Liver (tissue), 9 donors: ENCODE results near the gene CTTNBP2. TPM values are rescaled to one million over a fixed set of nuclear protein-coding genes. Genes with fewer than 3 reads are reported as not detected.

Experiments used
- DNase-seq: peaks from one replicate; pipeline ENCODE4 v3.0.0-alpha.2; 2017; ENCODE audit warnings: low spot score
- H3K27ac ChIP-seq, 2 donors: one replicate each; pipeline ENCODE4 v1.7.0; 2013; ENCODE audit warnings: inconsistent platforms in 2 of 2, low read length in 2 of 2, control low read depth in 1 of 2, low read depth in 1 of 2, mild to moderate bottlenecking in 1 of 2
- H3K27me3 ChIP-seq, 4 donors: one replicate each; pipeline versions ENCODE4 v1.6.1 to v1.7.0; 2013; ENCODE audit warnings: low read length in 3 of 4, inconsistent platforms in 1 of 4, mild to moderate bottlenecking in 1 of 4, moderate library complexity in 1 of 4; ENCODE audit not compliant: control insufficient read depth in 4 of 4, insufficient read depth in 4 of 4
- H3K36me3 ChIP-seq, 4 donors: one replicate each; pipeline versions ENCODE4 v1.6.1 to v1.7.0; 2013; ENCODE audit warnings: low read length in 3 of 4, mild to moderate bottlenecking in 3 of 4, low read depth in 1 of 4, moderate library complexity in 1 of 4; ENCODE audit not compliant: control insufficient read depth in 4 of 4, insufficient read depth in 3 of 4
- H3K4me1 ChIP-seq, 4 donors: one replicate each; pipeline versions ENCODE4 v1.6.1 to v1.7.0; 2013; ENCODE audit warnings: low read length in 3 of 4, mild to moderate bottlenecking in 3 of 4, moderate library complexity in 1 of 4; ENCODE audit not compliant: control insufficient read depth in 4 of 4, insufficient read depth in 4 of 4
- H3K4me3 ChIP-seq, 3 donors: one replicate each; pipeline versions ENCODE4 v1.6.1 to v1.7.0; 2013; ENCODE audit warnings: low read length in 3 of 3, control low read depth in 1 of 3, low read depth in 1 of 3, mild to moderate bottlenecking in 1 of 3
- H3K9ac ChIP-seq, 2 donors: one replicate each; pipeline ENCODE4 v1.7.0; 2013; ENCODE audit warnings: low read length in 2 of 2, mild to moderate bottlenecking in 2 of 2, moderate library complexity in 2 of 2, control low read depth in 1 of 2, low read depth in 1 of 2
- H3K9me3 ChIP-seq, 4 donors: one replicate each; pipeline versions ENCODE4 v1.6.1 to v1.7.0; 2013; ENCODE audit warnings: low read length in 3 of 4; ENCODE audit not compliant: control insufficient read depth in 4 of 4
- ATF3 ChIP-seq: IDR thresholded peaks from 2 replicates; pipeline ENCODE4 v1.6.1; 2016; ENCODE audit warnings: antibody characterized with exemption
- CTCF ChIP-seq: fragments of 150-350 bp; IDR thresholded peaks from 2 replicates; pipeline ENCODE4 v1.5.1; 2017; ENCODE audit warnings: improper control_type of control experiment, low read depth, low read length; ENCODE audit not compliant: missing input control
- EGR1 ChIP-seq, 2 donors: IDR thresholded peaks; 2 replicates each; pipeline ENCODE4 v1.6.1; 2016 to 2018; ENCODE audit warnings: antibody characterized with exemption in 2 of 2, low read depth in 2 of 2
- FOXA1 ChIP-seq: IDR thresholded peaks from 2 replicates; pipeline ENCODE4 v1.6.1; 2016; ENCODE audit warnings: antibody characterized with exemption
- FOXA2 ChIP-seq: IDR thresholded peaks from 2 replicates; pipeline ENCODE4 v1.6.1; 2016; ENCODE audit warnings: antibody characterized with exemption
- GABPA ChIP-seq, 2 donors: IDR thresholded peaks in 1 of 2; conservative IDR thresholded peaks in 1 of 2; 2 replicates each; pipeline ENCODE4 v1.6.1; 2016; ENCODE audit warnings: antibody characterized with exemption in 2 of 2, mild to moderate bottlenecking in 1 of 2, moderate library complexity in 1 of 2
- HNF4A ChIP-seq, 2 donors: conservative IDR thresholded peaks; 2 replicates each; pipeline ENCODE4 v1.6.1; 2016; ENCODE audit warnings: antibody characterized with exemption in 2 of 2, mild to moderate bottlenecking in 2 of 2
- HNF4G ChIP-seq: IDR thresholded peaks from 2 replicates; pipeline ENCODE4 v1.6.1; 2016; ENCODE audit warnings: antibody characterized with exemption
- JUND ChIP-seq, 2 donors: IDR thresholded peaks; 2 replicates each; pipeline ENCODE4 v1.6.1; 2016; ENCODE audit warnings: antibody characterized with exemption in 2 of 2
- MAX ChIP-seq: IDR thresholded peaks from 2 replicates; pipeline ENCODE4 v1.6.1; 2016; ENCODE audit warnings: antibody characterized with exemption
- NR2F2 ChIP-seq: IDR thresholded peaks from 2 replicates; pipeline ENCODE4 v1.6.1; 2016; ENCODE audit warnings: antibody characterized with exemption
- RAD21 ChIP-seq, 2 donors: IDR thresholded peaks; 2 replicates each; pipeline ENCODE4 v1.6.1; 2016; ENCODE audit warnings: antibody characterized with exemption in 2 of 2, mild to moderate bottlenecking in 2 of 2
- REST ChIP-seq: IDR thresholded peaks from 2 replicates; pipeline ENCODE4 v1.6.1; 2016; ENCODE audit warnings: antibody characterized with exemption, mild to moderate bottlenecking
- RXRA ChIP-seq, 2 donors: IDR thresholded peaks; 2 replicates each; pipeline ENCODE4 v1.6.1; 2017 to 2018; ENCODE audit warnings: antibody characterized with exemption in 2 of 2, mild to moderate bottlenecking in 1 of 2
- SP1 ChIP-seq: IDR thresholded peaks from 2 replicates; pipeline ENCODE4 v1.6.1; 2018; ENCODE audit warnings: antibody characterized with exemption, mild to moderate bottlenecking
- TAF1 ChIP-seq: conservative IDR thresholded peaks from 2 replicates; pipeline ENCODE4 v1.6.1; 2016; ENCODE audit warnings: antibody characterized with exemption, mild to moderate bottlenecking
- YY1 ChIP-seq: IDR thresholded peaks from 2 replicates; pipeline ENCODE4 v1.6.1; 2016; ENCODE audit warnings: antibody characterized with exemption, mild to moderate bottlenecking
- ZBTB33 ChIP-seq: IDR thresholded peaks from 2 replicates; pipeline ENCODE4 v1.6.1; 2016; ENCODE audit warnings: antibody characterized with exemption
- polyA plus RNA-seq, 2 donors: library from polyadenylated mRNA; stranded (reverse) in 1 of 2; unstranded in 1 of 2; fragments of 200-250 nt in 1 of 2; fragments of >200 nt in 1 of 2; fragmentation: Nextera tagmentation in 1 of 2; extraction: Ambion mirVana in 1 of 2; gene quantifications; one replicate each; pipeline versions ENCODE4 v1.2.1 to v1.2.3, GENCODE V29; 2013 to 2015
- total RNA-seq, 2 donors: library from RNA; depleted of rRNA; stranded (reverse); fragments of >200 nt; gene quantifications; one replicate each; pipeline ENCODE4 v1.2.3, GENCODE V29; 2014
- donor health status: healthy.
- donor health status: healthy.
- donor health status: healthy.
- donor health status: healthy.
- donor health status: healthy.

CTTNBP2 gene
- total and polyA plus RNA-seq, 4 donors, result 1.2 to 1.7 (median 1.5) TPM

- Histone ChIP-seq H3K9me3 (no peaks in the 10 kb centered on the region), H3K4me1 (no peaks in the 10 kb centered on the region)
- no peak for TF ChIP-seq RXRA (IDR thresholded peaks at IDR 0.05)
- no peak for TF ChIP-seq ZBTB33
- no peak for TF ChIP-seq EGR1 (IDR thresholded peaks at IDR 0.05; ENCODE audit: low read depth in 2 of 2)
- TF ChIP-seq NR2F2, result no peak
- no peak for TF ChIP-seq YY1
These were observed 186.8 kb downstream of the CTTNBP2 start for GRCh38 chr7:117686311-117686935.

GRCh38 chr7:117685795-117686194, 187.4 kb downstream of the CTTNBP2 start:
- Histone ChIP-seq H3K4me1 (no peaks in the 10 kb centered on the region), H3K9me3 (no peaks in the 10 kb centered on the region)

More at GRCh38 chr7:117686311-117686935, 186.8 kb downstream of the CTTNBP2 start:
- Histone ChIP-seq H3K27ac (no peak overlapping the region), H3K9ac (no peak overlapping the region), H3K36me3 (no peaks in the 10 kb centered on the region), H3K27me3 (no peaks in the 10 kb centered on the region), H3K4me3 (no peak overlapping the region)
- DNase-seq, result no peak

More at GRCh38 chr7:117685795-117686194, 187.4 kb downstream of the CTTNBP2 start:
- Histone ChIP-seq H3K27ac (no peak overlapping the region), H3K36me3 (no peaks in the 10 kb centered on the region), H3K27me3 (no peaks in the 10 kb centered on the region), H3K4me3 (no peak overlapping the region), H3K9ac (no peak overlapping the region)
- no peak for TF ChIP-seq RAD21 (IDR thresholded peaks at IDR 0.05)
- no peak for TF ChIP-seq NR2F2
- TF ChIP-seq FOXA2, result no peak
- TF ChIP-seq CTCF, result no peak
- no peak for TF ChIP-seq REST
- TF ChIP-seq MAX, result no peak
- no peak for TF ChIP-seq JUND (IDR thresholded peaks at IDR 0.05)
- TF ChIP-seq GABPA (IDR thresholded peaks at IDR 0.05 in 1 of 2, conservative IDR thresholded peaks at IDR 0.05 in 1 of 2), result no peak
- no peak for TF ChIP-seq RXRA (IDR thresholded peaks at IDR 0.05)
- no peak for TF ChIP-seq HNF4A (conservative IDR thresholded peaks at IDR 0.05)
- no peak for TF ChIP-seq EGR1 (IDR thresholded peaks at IDR 0.05; ENCODE audit: low read depth in 2 of 2)
- TF ChIP-seq ZBTB33, result no peak
- TF ChIP-seq ATF3, result no peak
- no peak for TF ChIP-seq TAF1
- no peak for TF ChIP-seq FOXA1
- no peak for TF ChIP-seq HNF4G
- TF ChIP-seq YY1, result no peak
- no peak for TF ChIP-seq SP1
- DNase-seq, result no peak
